ENCODE results near the gene CD28. TPM values are rescaled to one million over a fixed set of nuclear protein-coding genes. Genes with fewer than 3 reads are reported as not detected.

The CD28 gene
- total RNA-seq, 4 donors from 2014 or later: 0.20 to 1.3 (median 0.51) TPM

DNA sequence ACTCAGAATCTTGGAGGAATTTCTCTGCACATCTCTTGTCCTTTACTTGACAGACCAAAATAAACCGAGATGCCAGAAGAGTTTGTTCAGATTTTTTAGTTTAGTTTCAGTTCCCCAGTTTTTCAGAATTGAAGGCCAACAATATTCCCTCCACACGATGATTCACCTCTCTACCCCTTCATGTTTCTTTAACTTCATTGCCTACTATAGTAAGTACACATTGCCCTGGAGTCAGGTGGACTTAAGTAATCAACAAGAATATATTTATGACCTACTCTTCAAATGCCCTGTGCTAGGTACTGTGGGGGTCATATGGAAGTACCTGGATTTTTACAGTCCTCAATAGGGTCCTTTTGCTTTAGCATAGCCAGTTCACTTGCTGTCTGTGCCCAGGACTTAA lies 81.5 kb downstream of the CD28 start:
- 69 to 80% methylated on average over 2 of the region's 2 CpGs for WGBS, 2 donors
- Histone ChIP-seq H3K4me3 (replicated peaks in 1 of 3) (no peak overlapping the region), H3K9me3 (no peaks in the 10 kb centered on the region), H3K27ac (no peak overlapping the region), H3K27me3 (no peaks in the 10 kb centered on the region), H3K4me1 (peaks cover 0 to 2% of the 10 kb centered on the region in 2 donors), H3K36me3 (no peaks in the 10 kb centered on the region)
- intact Hi-C loops (cut with DNase I): no loop called here
- no peak for DNase-seq
- TF ChIP-seq POLR2A (IDR thresholded peaks at IDR 0.05): no peak
- TF ChIP-seq, protein P1, sequence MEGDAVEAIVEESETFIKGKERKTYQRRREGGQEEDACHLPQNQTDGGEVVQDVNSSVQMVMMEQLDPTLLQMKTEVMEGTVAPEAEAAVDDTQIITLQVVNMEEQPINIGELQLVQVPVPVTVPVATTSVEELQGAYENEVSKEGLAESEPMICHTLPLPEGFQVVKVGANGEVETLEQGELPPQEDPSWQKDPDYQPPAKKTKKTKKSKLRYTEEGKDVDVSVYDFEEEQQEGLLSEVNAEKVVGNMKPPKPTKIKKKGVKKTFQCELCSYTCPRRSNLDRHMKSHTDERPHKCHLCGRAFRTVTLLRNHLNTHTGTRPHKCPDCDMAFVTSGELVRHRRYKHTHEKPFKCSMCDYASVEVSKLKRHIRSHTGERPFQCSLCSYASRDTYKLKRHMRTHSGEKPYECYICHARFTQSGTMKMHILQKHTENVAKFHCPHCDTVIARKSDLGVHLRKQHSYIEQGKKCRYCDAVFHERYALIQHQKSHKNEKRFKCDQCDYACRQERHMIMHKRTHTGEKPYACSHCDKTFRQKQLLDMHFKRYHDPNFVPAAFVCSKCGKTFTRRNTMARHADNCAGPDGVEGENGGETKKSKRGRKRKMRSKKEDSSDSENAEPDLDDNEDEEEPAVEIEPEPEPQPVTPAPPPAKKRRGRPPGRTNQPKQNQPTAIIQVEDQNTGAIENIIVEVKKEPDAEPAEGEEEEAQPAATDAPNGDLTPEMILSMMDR (IDR thresholded peaks at IDR 0.05): no peak

Small RNA genes within 50 kb of the gene (small RNA-seq; reads per million reads assigned to genes)
- gene AC125238.1: not detected
- gene RNU6-474P: not detected

Other genes starting within 250 kb of the CD28 start
- gene RAPH1, start 171.3 kb upstream of the CD28 start, total RNA-seq: 100 to 1,000 TPM in 2 of 4 donors, 10 to 100 TPM in 2; 67.3 to 187 (median 99.4) TPM
- gene CTLA4, start 161.1 kb downstream of the CD28 start, total RNA-seq: 1 to 10 TPM in 1 of 4 donors, under 1 TPM in 1, not detected in 2; 0.33 to 1.5 TPM
- gene ICOS, start 230.1 kb downstream of the CD28 start, total RNA-seq: 1 to 10 TPM in 2 of 4 donors, under 1 TPM in 1, not detected in 1; 0.59 to 1.2 (median 1.0) TPM